NCI-H128 (cell line): Measurements from ENCODE around the gene UGT1A1.

Experiments used
- DNase-seq: peaks from one replicate; lab custom pipeline; 2025; ENCODE audit not compliant: unreplicated experiment; lab: John Stamatoyannopoulos, UW

Gene UGT1A1

GRCh38 chr2:233815861-233816260, 55.8 kb downstream of the UGT1A1 start:
- DNase-seq = no peak

DNA sequence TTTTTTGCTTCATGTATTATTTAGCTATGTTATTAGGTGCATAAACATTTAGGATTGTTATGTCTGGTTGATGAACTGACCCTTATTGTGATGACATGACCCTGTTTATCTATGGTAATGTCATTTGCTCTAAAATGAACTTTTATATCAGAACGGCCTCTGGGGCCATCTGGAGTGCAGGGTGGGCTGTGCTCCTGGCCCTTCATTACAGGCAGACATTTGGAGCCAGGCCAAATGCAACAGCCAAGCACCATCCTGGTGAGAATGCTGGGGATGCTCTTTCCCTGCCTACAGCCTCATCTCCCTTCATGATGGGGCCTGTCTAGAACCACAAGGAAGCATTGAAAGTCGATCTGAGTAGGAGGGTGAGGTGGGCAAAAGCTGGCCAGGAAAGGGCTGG, 56.3 kb downstream of the UGT1A1 start:
- DNase-seq = no peak

GRCh38 chr2:233816771-233817170, 56.7 kb downstream of the UGT1A1 start:
- no peak for DNase-seq

DNA sequence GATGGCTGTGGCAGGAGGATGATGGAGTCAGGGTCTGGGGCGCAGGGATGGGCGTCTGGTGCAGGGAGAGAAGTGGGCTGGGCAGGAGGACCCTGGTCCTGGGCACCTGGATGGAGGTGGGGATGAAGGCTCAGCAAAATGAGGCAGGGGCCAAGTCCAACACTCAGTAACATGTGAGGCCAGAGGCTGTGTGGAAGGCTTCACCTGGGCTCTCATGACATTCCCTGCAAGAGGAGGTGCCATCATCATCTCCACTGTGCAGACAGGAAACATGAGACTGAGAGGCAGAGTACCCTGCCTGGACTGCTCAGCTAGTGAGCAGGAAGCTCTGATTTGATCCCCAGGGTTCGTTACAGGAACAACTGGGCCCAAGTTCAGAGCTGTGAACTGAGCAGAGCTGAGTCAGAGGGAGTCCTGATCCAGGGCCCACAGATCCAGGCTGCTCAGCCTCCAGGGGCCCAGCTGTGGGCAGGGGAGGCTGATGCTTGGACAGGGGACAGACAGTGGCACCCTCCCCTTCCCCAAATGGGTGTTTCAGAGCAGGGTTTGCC, 57.4 kb downstream of the UGT1A1 start:
- DNase-seq = no peak

GRCh38 chr2:233817995-233818638, 58.0 kb downstream of the UGT1A1 start:
- no peak for DNase-seq

DNA sequence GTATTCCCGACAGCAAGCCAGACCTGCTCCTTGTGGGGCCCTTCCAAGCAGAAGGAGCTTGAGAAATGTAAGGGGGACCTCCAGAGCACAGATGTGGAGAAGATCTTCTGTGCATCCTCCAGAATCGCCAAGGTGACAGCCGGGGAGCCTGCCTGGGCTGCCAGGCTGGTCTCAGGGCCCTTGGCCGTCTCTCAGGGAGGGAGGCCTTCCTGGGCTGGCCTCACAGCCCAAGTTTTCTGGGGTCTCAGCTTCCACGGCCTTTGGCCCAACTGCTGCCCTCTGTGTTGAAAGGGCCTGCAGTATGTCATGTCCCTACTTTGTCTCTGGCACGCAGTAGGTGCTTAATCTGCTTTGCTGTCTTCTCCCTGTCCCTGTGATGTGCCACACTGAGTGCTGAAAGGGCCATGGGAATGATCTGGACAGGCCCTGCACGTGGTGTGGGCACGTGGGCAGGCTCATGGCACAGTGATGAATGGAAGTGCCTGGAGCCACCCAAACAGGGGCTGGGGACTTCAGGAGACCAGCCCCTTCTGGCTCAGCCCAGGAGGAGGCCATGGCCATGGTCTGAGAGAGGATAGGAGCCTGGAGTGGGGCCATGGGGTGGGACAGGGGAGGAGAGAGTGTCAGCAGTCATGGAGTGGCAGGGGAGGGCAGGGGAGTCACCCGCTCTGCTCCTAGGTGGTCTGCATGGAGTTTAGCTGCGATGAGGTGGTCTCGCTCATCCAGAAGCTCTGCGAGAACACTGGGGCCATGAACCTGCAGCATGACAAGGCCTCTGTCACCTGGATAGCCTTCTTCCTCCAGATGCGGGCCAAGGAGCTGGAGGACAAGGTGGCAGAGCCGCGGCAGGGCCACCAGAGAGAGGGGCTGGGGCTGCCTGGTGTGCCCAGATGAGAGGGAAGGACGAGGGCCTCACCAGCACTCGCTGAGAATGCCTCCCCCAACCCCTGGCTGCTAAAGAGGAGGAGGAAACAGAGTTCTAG, 58.9 kb downstream of the UGT1A1 start:
- no peak for DNase-seq

- DNase-seq = no peak
These were observed 60.1 kb downstream of the UGT1A1 start for GRCh38 chr2:233819884-233820773.

DNA sequence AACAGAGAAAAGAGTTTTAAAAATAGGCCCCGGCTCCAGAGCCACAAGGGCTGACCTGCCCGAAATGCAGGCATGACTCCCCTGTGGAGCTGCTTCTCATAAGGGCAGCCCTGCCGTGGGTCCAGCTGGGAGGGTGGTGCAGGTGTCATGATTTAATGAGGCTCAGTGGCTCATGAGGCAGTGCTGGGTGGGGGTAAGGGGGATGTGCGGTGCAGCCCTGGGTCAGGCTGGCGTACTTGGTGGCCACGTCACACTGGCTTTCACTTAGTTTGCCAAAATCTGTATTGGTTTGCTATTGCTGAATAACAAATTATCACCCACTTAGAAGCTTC, 60.7 kb downstream of the UGT1A1 start:
- DNase-seq = no peak

DNA sequence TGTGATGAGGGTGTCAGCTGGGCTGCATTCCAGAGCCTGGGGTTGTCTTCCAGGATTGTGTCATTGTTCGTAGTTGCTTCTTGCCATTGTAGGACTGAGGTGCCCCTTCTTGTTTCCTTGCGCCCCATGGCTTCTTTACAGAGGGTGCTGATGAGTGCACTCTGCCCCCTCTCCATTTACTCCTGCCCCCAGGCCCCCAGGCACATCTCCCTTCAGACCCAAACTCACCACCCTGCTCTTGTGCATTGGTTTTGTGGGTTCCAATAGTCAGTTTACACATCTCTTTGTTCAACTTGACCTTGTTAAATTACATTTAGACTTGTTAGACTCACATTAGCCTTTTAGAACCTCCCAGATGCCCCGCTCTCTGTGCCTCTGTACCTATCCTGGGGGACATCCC, 61.1 kb downstream of the UGT1A1 start:
- DNase-seq = no peak

- no peak for DNase-seq
These were observed 61.6 kb downstream of the UGT1A1 start for GRCh38 chr2:233821709-233822100.

DNA sequence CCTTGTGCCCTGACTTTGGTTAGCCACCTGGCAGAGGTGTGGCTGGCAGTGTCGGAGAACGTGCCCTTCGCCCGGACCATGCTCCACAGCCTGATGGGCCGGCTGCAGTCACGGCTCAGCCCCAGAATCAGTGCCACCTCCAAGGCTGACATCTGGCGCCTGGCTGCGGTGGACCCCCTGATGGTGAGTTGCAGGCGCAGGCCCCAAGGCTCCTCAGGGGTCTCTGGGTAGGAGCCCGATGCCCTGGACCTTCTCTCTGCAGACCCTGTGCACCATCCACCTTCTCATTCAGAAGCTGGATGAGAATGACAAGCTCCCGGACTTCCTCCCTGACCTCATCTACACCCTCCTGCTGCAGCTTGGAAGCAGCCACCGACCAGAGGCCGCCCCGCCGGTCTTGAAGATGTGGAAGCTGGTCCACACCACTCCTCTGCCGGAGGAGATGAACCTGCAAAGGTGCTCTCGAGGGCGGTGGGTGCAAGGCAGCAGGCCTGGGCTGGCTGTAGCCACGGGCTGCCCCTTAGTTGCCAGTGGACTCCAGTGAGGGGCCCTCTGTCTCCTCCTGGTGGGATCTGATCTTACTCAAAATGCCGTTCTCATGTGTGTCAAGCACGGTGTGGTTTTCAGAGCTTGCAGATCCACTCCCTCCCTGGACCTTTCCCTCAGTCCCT, 62.2 kb downstream of the UGT1A1 start:
- no peak for DNase-seq
